Esophagus squamous epithelium (tissue), 4 donors: ENCODE data around the gene REG3A.

Experiments
- POLR2A ChIP-seq, 4 donors: fragments of 450-650 bp; IDR thresholded peaks; one replicate each; pipeline ENCODE4 v1.6.1; 2017; ENCODE audit warnings: antibody characterized with exemption in 4 of 4, mild to moderate bottlenecking in 4 of 4, moderate library complexity in 3 of 4
- TF ChIP-seq, protein P1 (sequence below), 6 experiments: fragments of 450-650 bp in 4 of 6; fragments of 200-600 bp in 2 of 6; sonication (generic) in 2 of 6; IDR thresholded peaks; one replicate each; pipeline ENCODE4 v1.5.1; 2016 to 2019; ENCODE audit warnings: antibody characterized with exemption in 6 of 6, mild to moderate bottlenecking in 4 of 6, moderate library complexity in 4 of 6

DNA sequence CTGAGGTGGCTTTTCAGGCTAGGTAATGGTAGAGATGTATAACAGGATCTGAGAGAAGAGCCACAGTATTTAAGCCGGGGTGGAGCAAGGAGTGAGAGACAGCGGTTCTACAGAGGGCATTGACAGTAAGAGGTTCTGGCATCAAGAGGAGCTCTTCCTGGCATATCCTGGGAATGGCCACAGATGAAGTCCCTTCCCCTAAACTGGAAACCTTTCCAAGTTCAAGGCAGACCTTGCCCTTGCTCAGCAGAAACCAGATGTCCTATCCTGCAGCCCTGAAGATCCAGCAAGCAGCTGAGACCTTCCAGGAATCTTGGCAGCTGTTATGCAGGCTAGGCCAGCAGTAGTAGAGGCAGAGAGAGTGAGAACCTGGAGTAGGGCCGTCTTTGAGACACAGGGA, 21.2 kb downstream of the REG3A start:
- TF ChIP-seq, protein P1, sequence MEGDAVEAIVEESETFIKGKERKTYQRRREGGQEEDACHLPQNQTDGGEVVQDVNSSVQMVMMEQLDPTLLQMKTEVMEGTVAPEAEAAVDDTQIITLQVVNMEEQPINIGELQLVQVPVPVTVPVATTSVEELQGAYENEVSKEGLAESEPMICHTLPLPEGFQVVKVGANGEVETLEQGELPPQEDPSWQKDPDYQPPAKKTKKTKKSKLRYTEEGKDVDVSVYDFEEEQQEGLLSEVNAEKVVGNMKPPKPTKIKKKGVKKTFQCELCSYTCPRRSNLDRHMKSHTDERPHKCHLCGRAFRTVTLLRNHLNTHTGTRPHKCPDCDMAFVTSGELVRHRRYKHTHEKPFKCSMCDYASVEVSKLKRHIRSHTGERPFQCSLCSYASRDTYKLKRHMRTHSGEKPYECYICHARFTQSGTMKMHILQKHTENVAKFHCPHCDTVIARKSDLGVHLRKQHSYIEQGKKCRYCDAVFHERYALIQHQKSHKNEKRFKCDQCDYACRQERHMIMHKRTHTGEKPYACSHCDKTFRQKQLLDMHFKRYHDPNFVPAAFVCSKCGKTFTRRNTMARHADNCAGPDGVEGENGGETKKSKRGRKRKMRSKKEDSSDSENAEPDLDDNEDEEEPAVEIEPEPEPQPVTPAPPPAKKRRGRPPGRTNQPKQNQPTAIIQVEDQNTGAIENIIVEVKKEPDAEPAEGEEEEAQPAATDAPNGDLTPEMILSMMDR (IDR thresholded peaks at IDR 0.05), result no peak
- TF ChIP-seq POLR2A (IDR thresholded peaks at IDR 0.05), result no peak
